Heart left ventricle (tissue), 16 donors: ENCODE results near the gene CDC25B. TPM values are rescaled to one million over a fixed set of nuclear protein-coding genes. Genes with fewer than 3 reads are reported as not detected.

ENCODE experiments used
- ATAC-seq, 4 donors: fragments of 200-7000 bp; cut with Tn5 transposase; one replicate each; pipeline ENCODE4 v1.9.1; 2020 to 2022; ENCODE audit warnings: moderate library complexity in 4 of 4, mild to moderate bottlenecking in 3 of 4, moderate number of reproducible peaks in 1 of 4
- DNase-seq, 5 donors: peaks; one replicate each; pipeline ENCODE4 v3.0.0-alpha.2; 2020
- H3K27ac ChIP-seq, 12 donors: fragments of 200-600 bp; sonication (generic) in 4 of 12; one replicate each; pipeline versions ENCODE4 v1.5.0 to v1.8.0; 2016 to 2022; ENCODE audit warnings: mild to moderate bottlenecking in 2 of 12
- H3K27me3 ChIP-seq, 9 donors: fragments of 200-600 bp; sonication (generic) in 2 of 9; one replicate each; pipeline versions ENCODE4 v1.5.1 to v1.8.0; 2016 to 2022; ENCODE audit warnings: mild to moderate bottlenecking in 3 of 9
- H3K36me3 ChIP-seq, 9 donors: fragments of 200-600 bp; sonication (generic) in 2 of 9; one replicate each; pipeline versions ENCODE4 v1.5.0 to v1.8.0; 2018 to 2022; ENCODE audit warnings: mild to moderate bottlenecking in 2 of 9
- H3K4me1 ChIP-seq, 12 donors: fragments of 200-600 bp; sonication (generic) in 4 of 12; one replicate each; pipeline versions ENCODE4 v1.5.0 to v1.8.0; 2016 to 2022; ENCODE audit warnings: mild to moderate bottlenecking in 3 of 12
- H3K4me3 ChIP-seq, 12 donors: fragments of 200-600 bp; sonication (generic) in 4 of 12; one replicate each; pipeline versions ENCODE4 v1.5.0 to v1.8.0; 2017 to 2022; ENCODE audit warnings: mild to moderate bottlenecking in 9 of 12, moderate library complexity in 4 of 12
- H3K9me3 ChIP-seq, 12 donors: fragments of 200-600 bp; sonication (generic) in 4 of 12; one replicate each; pipeline versions ENCODE4 v1.5.0 to v1.8.0; 2016 to 2022; ENCODE audit warnings: mild to moderate bottlenecking in 1 of 12
- CTCF ChIP-seq, 12 donors: fragments of 200-600 bp; sonication (generic) in 4 of 12; IDR thresholded peaks; one replicate each; pipeline versions ENCODE4 v1.5.0 to v1.8.0; 2018 to 2022; ENCODE audit warnings: antibody characterized with exemption in 12 of 12, mild to moderate bottlenecking in 5 of 12
- POLR2A ChIP-seq, 2 donors: fragments of 450-650 bp; IDR thresholded peaks; one replicate each; pipeline ENCODE4 v1.6.1; 2017; ENCODE audit warnings: antibody characterized with exemption in 2 of 2, mild to moderate bottlenecking in 2 of 2, moderate library complexity in 2 of 2
- WGBS, 4 donors: extraction: QIAGEN DNeasy Blood & Tissue Kit in 2 of 4; methylation state at CpG; one replicate each; pipeline versions ENCODE4 v1.1.5 to v1.1.7; 2013 to 2018; 5-methylcytosine and 5-hydroxymethylcytosine counted together
- intact Hi-C, 10 donors: fragments of 100-400 bp; cut with DNase I; formaldehyde crosslinking; loops; one replicate each; pipeline versions ENCODE4 v1.11.1 to v1.14.2; 2022
- polyA plus RNA-seq, 2 donors: library from polyadenylated mRNA; stranded (reverse); fragments of 200-250 nt; gene quantifications; one replicate each; pipeline ENCODE4 v1.2.3, GENCODE V29; 2013
- total RNA-seq, 9 donors: library from RNA; depleted of rRNA in 2 of 9; stranded (reverse); fragments of >200 nt in 2 of 9; fragmentation: NEBNext Ultra II Directional in 3 of 9; extraction: Animal tissue kit (Norgen Biotek cat#: 25700) in 3 of 9; gene quantifications; one replicate each; pipeline versions ENCODE4 v1.1.0 to v1.2.4, GENCODE V29; 2016 to 2023
- donor health status: ischemic (EF 13 %, LVEDD 7.1; RV severe dilation, severe dysfunction).
- donor health status: healthy with polysubstance abuse.
- donor health status: DM: no; HTN: yes; CAD: no.
- donor health status: DM: no; HTN: no; CAD: no.
- donor health status: ischemic (EF 25% LVEDD 6.9; RV normal size, moderate dysfunction).
- donor health status: ischemic (EF 25% LVEDD 5.7; RV mildly dilated, moderate dysfunction).
- donor health status: healthy.
- donor health status: DM: yes; HTN: yes; CAD: no.
- donor health status: ischemic (EF 35%, LVEDD 5.7; RV mildly dilated, moderate dysfunction).
- donor health status: nonischemic (EF 11% LVEDD 7.7; RV severe dilation, severe dysfunction).
- donor health status: DM: yes; HTN: yes; CAD: no.
- donor health status: PGD.
- donor health status: ischemic (EF 29% LVEDD 5.4; RV normal size, mild dysfunction).
- donor health status: nonischemic (EF 23%, LVEDD 6.1; RV moderate dilation, normal function).

CDC25B gene
- total and polyA plus RNA-seq, 11 donors = 4.0 to 30.4 (median 8.6) TPM

GRCh38 chr20:3798373-3798768 is 2.3 kb downstream of the CDC25B start:
- no peak for TF ChIP-seq POLR2A (IDR thresholded peaks at IDR 0.05)
- TF ChIP-seq CTCF (IDR thresholded peaks at IDR 0.05) = no peak
- DNase-seq = peak in 1 of 5 donors; percentile 17
- peaks cover 0 to 51% (median 14%) of the 10 kb centered on the region in 12 donors for H3K4me1 ChIP-seq
- peak overlapping the region in 2 of 12 donors; percentile 42 to 81 for H3K27ac ChIP-seq
- WGBS, 4 donors = 76 to 82% (median 78%) methylated on average over 5 of the region's 5 CpGs
- no peaks in the 10 kb centered on the region for H3K9me3 ChIP-seq
- no peak for ATAC-seq
- intact Hi-C loops = no loop called here
- H3K4me3 ChIP-seq = peak overlapping the region in 1 of 12 donors; percentile 83
- H3K27me3 ChIP-seq = no peaks in the 10 kb centered on the region
- peaks cover 0 to 50% (median 26%) of the 10 kb centered on the region in 9 donors for H3K36me3 ChIP-seq

- H3K27ac ChIP-seq = peak overlapping the region in 1 of 12 donors; percentile 81
Observed at GRCh38 chr20:3798908-3799248, 2.8 kb downstream of the CDC25B start.

GRCh38 chr20:3800256-3800877 is 4.3 kb downstream of the CDC25B start:
- Histone ChIP-seq H3K4me1 (peaks cover 0 to 56% (median 10%) of the 10 kb centered on the region in 12 donors), H3K36me3 (peaks cover 0 to 70% (median 27%) of the 10 kb centered on the region in 9 donors), H3K9me3 (no peaks in the 10 kb centered on the region), H3K4me3 (no peak overlapping the region), H3K27me3 (no peaks in the 10 kb centered on the region), H3K27ac (no peak overlapping the region)
- TF ChIP-seq CTCF (IDR thresholded peaks at IDR 0.05) (no peak), POLR2A (IDR thresholded peaks at IDR 0.05) (no peak)
- whole genome bisulfite sequencing, 4 donors = 92 to 95% (median 93%) methylated on average over 18 of the region's 18 CpGs
- ATAC-seq (no peak), DNase-seq (peak in 2 of 5 donors; percentile 19)
- intact Hi-C loops = no loop called here

More at GRCh38 chr20:3798908-3799248, 2.8 kb downstream of the CDC25B start:
- intact Hi-C loops = no loop called here
- H3K4me1 ChIP-seq = peaks cover 0 to 51% (median 14%) of the 10 kb centered on the region in 12 donors
- TF ChIP-seq CTCF (IDR thresholded peaks at IDR 0.05) (no peak), POLR2A (IDR thresholded peaks at IDR 0.05) (no peak)
- H3K27me3 ChIP-seq = no peaks in the 10 kb centered on the region
- H3K36me3 ChIP-seq = peaks cover 0 to 55% (median 27%) of the 10 kb centered on the region in 9 donors
- H3K9me3 ChIP-seq = no peaks in the 10 kb centered on the region
- 93 to 96% (median 94%) methylated on average over 3 of the region's 3 CpGs for WGBS, 4 donors
- no peak for ATAC-seq
- no peak overlapping the region for H3K4me3 ChIP-seq
- peak in 1 of 5 donors; percentile 10 for DNase-seq

- no peak overlapping the region for H3K4me3 ChIP-seq
- peak in 2 of 5 donors; percentile 14 to 16 for DNase-seq
- peaks cover 0 to 59% (median 13%) of the 10 kb centered on the region in 12 donors for H3K4me1 ChIP-seq
- intact Hi-C loops = no loop called here
- peaks cover 0 to 74% (median 27%) of the 10 kb centered on the region in 9 donors for H3K36me3 ChIP-seq
- ATAC-seq = no peak
- no peak overlapping the region for H3K27ac ChIP-seq
- 90 to 97% (median 94%) methylated on average over 8 of the region's 8 CpGs for WGBS, 4 donors
- TF ChIP-seq CTCF (IDR thresholded peaks at IDR 0.05) (no peak), POLR2A (IDR thresholded peaks at IDR 0.05) (no peak)
- no peaks in the 10 kb centered on the region for H3K27me3 ChIP-seq
- H3K9me3 ChIP-seq = no peaks in the 10 kb centered on the region
Observed at GRCh38 chr20:3800878-3801260, 4.8 kb downstream of the CDC25B start.
